Mucosa of stomach (tissue), 1 donor: Measurements from ENCODE around the gene APEX1.

ENCODE experiments used
- H3K27me3 ChIP-seq: one replicate; pipeline ENCODE4 v1.7.0; 2013; ENCODE audit warnings: mild to moderate bottlenecking, low read length; ENCODE audit not compliant: control insufficient read depth, insufficient read depth
- H3K36me3 ChIP-seq: one replicate; pipeline ENCODE4 v1.7.0; 2013; ENCODE audit warnings: low read length; ENCODE audit not compliant: control insufficient read depth, insufficient read depth
- H3K4me1 ChIP-seq: one replicate; pipeline ENCODE4 v1.7.0; 2013; ENCODE audit warnings: mild to moderate bottlenecking, low read length; ENCODE audit not compliant: control insufficient read depth, insufficient read depth
- H3K4me3 ChIP-seq: one replicate; pipeline ENCODE4 v1.7.0; 2013; ENCODE audit warnings: low read length
- H3K9ac ChIP-seq: one replicate; pipeline ENCODE4 v1.7.0; 2013; ENCODE audit warnings: mild to moderate bottlenecking, low read length, moderate library complexity
- H3K9me3 ChIP-seq: one replicate; pipeline ENCODE4 v1.7.0; 2013; ENCODE audit warnings: mild to moderate bottlenecking, low read length, moderate library complexity; ENCODE audit not compliant: control insufficient read depth
- donor health status: Pancreatic carcinoma.

APEX1 gene

GRCh38 chr14:20469242-20469889, 14.3 kb downstream of the APEX1 start, which contains the start of gene PNP:
PNP (plus strand) TSS chr14:20469406; CDS start chr14:20469525, 119 bp downstream.
- no peaks in the 10 kb centered on the region for H3K27me3 ChIP-seq
- H3K4me3 ChIP-seq, result peak within 1 kb of the TSS; percentile 97
- no peaks in the 10 kb centered on the region for H3K36me3 ChIP-seq
- peak within 1 kb of the TSS; percentile 89 for H3K9ac ChIP-seq
- H3K4me1 ChIP-seq, result peaks cover 17% of the 10 kb centered on the region
- H3K9me3 ChIP-seq, result no peaks in the 10 kb centered on the region

- no peaks in the 10 kb centered on the region for H3K36me3 ChIP-seq
- H3K27me3 ChIP-seq, result no peaks in the 10 kb centered on the region
- peak overlapping the region; percentile 89 for H3K9ac ChIP-seq
- H3K4me1 ChIP-seq, result peaks cover 17% of the 10 kb centered on the region
- peak overlapping the region; percentile 97 for H3K4me3 ChIP-seq
- no peaks in the 10 kb centered on the region for H3K9me3 ChIP-seq
Observed at GRCh38 chr14:20469890-20470602, 15.0 kb downstream of the APEX1 start.

- Histone ChIP-seq H3K9ac (peak overlapping the region; percentile 89), H3K9me3 (no peaks in the 10 kb centered on the region), H3K4me1 (peaks cover 17% of the 10 kb centered on the region), H3K4me3 (peak overlapping the region; percentile 97), H3K36me3 (no peaks in the 10 kb centered on the region), H3K27me3 (no peaks in the 10 kb centered on the region)
Observed at GRCh38 chr14:20470603-20470901, 15.5 kb downstream of the APEX1 start.

GRCh38 chr14:20472536-20473169, 17.6 kb downstream of the APEX1 start:
- Histone ChIP-seq H3K9ac (no peak overlapping the region), H3K36me3 (peaks cover 11% of the 10 kb centered on the region), H3K4me1 (peaks cover 33% of the 10 kb centered on the region)

GRCh38 chr14:20476776-20477175, 21.8 kb downstream of the APEX1 start:
- Histone ChIP-seq H3K27me3 (no peaks in the 10 kb centered on the region), H3K4me1 (peaks cover 22% of the 10 kb centered on the region), H3K36me3 (peaks cover 11% of the 10 kb centered on the region), H3K9me3 (no peaks in the 10 kb centered on the region), H3K4me3 (no peak overlapping the region), H3K9ac (no peak overlapping the region)

More at GRCh38 chr14:20472536-20473169, 17.6 kb downstream of the APEX1 start:
- H3K9me3 ChIP-seq, result no peaks in the 10 kb centered on the region
- no peaks in the 10 kb centered on the region for H3K27me3 ChIP-seq
- no peak overlapping the region for H3K4me3 ChIP-seq

- Histone ChIP-seq H3K27me3 (no peaks in the 10 kb centered on the region), H3K36me3 (peaks cover 11% of the 10 kb centered on the region), H3K9ac (no peak overlapping the region)
Observed at GRCh38 chr14:20477211-20477876, 22.3 kb downstream of the APEX1 start.

GRCh38 chr14:20478894-20479293, 23.9 kb downstream of the APEX1 start:
- Histone ChIP-seq H3K4me1 (peaks cover 24% of the 10 kb centered on the region), H3K9me3 (no peaks in the 10 kb centered on the region), H3K9ac (no peak overlapping the region), H3K27me3 (no peaks in the 10 kb centered on the region), H3K4me3 (no peak overlapping the region), H3K36me3 (peaks cover 11% of the 10 kb centered on the region)

More at GRCh38 chr14:20477211-20477876, 22.3 kb downstream of the APEX1 start:
- peaks cover 19% of the 10 kb centered on the region for H3K4me1 ChIP-seq
- no peaks in the 10 kb centered on the region for H3K9me3 ChIP-seq
- H3K4me3 ChIP-seq, result no peak overlapping the region

GRCh38 chr14:20482382-20482781, 27.4 kb downstream of the APEX1 start:
- Histone ChIP-seq H3K9me3 (no peaks in the 10 kb centered on the region), H3K4me1 (peaks cover 16% of the 10 kb centered on the region), H3K36me3 (no peaks in the 10 kb centered on the region), H3K9ac (no peak overlapping the region), H3K27me3 (no peaks in the 10 kb centered on the region), H3K4me3 (no peak overlapping the region)

- no peaks in the 10 kb centered on the region for H3K27me3 ChIP-seq
- H3K9ac ChIP-seq, result no peak overlapping the region
- H3K36me3 ChIP-seq, result no peaks in the 10 kb centered on the region
- no peaks in the 10 kb centered on the region for H3K9me3 ChIP-seq
- H3K4me3 ChIP-seq, result no peak overlapping the region
- H3K4me1 ChIP-seq, result peaks cover 10% of the 10 kb centered on the region
Observed at GRCh38 chr14:20485900-20486299, 30.9 kb downstream of the APEX1 start.

GRCh38 chr14:20486684-20487395, 31.8 kb downstream of the APEX1 start:
- Histone ChIP-seq H3K36me3 (no peaks in the 10 kb centered on the region), H3K4me3 (no peak overlapping the region), H3K27me3 (no peaks in the 10 kb centered on the region), H3K9ac (no peak overlapping the region), H3K9me3 (no peaks in the 10 kb centered on the region), H3K4me1 (peaks cover 10% of the 10 kb centered on the region)

GRCh38 chr14:20487396-20487725, 32.3 kb downstream of the APEX1 start:
- Histone ChIP-seq H3K9ac (no peak overlapping the region), H3K4me1 (peaks cover 10% of the 10 kb centered on the region), H3K9me3 (no peaks in the 10 kb centered on the region), H3K36me3 (no peaks in the 10 kb centered on the region), H3K27me3 (no peaks in the 10 kb centered on the region), H3K4me3 (no peak overlapping the region)
